Osteoblast (primary cell): ENCODE data around the gene KCTD19. TPM values are rescaled to one million over a fixed set of nuclear protein-coding genes. Genes with fewer than 3 reads are reported as not detected.
A peak's percentile ranks its signal among the peaks of the same experiment; 100 is the strongest.

Experiments
- DNase-seq: peaks from one replicate; pipeline ENCODE4 v3.0.0; 2011; ENCODE audit warnings: low spot score, mixed read lengths; ENCODE audit not compliant: insufficient read length; ENCODE audit errors: missing footprints
- H2AFZ ChIP-seq: 2 replicates; pipeline ENCODE4 v1.6.0; 2011; ENCODE audit warnings: mild to moderate bottlenecking, low read length
- H3K27ac ChIP-seq: 2 replicates; pipeline ENCODE4 v1.5.1; 2011; ENCODE audit warnings: mild to moderate bottlenecking, low read depth, low read length, moderate library complexity
- H3K27me3 ChIP-seq: 2 replicates; pipeline ENCODE4 v1.6.0; 2012; ENCODE audit warnings: mild to moderate bottlenecking, control low read depth, inconsistent platforms, low read length, moderate library complexity; ENCODE audit not compliant: insufficient read depth
- H3K36me3 ChIP-seq: 2 replicates; pipeline ENCODE4 v1.5.1; 2011; ENCODE audit warnings: mild to moderate bottlenecking, low read length, control low read depth, moderate library complexity; ENCODE audit not compliant: insufficient read depth
- H3K4me1 ChIP-seq: 2 replicates; pipeline ENCODE4 v1.5.1; 2011; ENCODE audit warnings: mild to moderate bottlenecking, low read length, control low read depth, moderate library complexity; ENCODE audit not compliant: insufficient read depth
- H3K4me2 ChIP-seq: 2 replicates; pipeline ENCODE4 v1.6.0; 2011; ENCODE audit warnings: mild to moderate bottlenecking, low read length; ENCODE audit not compliant: insufficient read depth
- H3K4me3 ChIP-seq: fragments of 200-600 bp; sonication (generic); 3 replicates; pipeline ENCODE4 v1.5.1; 2012; ENCODE audit warnings: mild to moderate bottlenecking, low read length, inconsistent platforms; ENCODE audit not compliant: insufficient read depth
- H3K79me2 ChIP-seq: 2 replicates; pipeline ENCODE4 v1.6.0; 2012; ENCODE audit warnings: mild to moderate bottlenecking, low read length, control low read depth, inconsistent platforms; ENCODE audit not compliant: insufficient read depth
- H3K9me3 ChIP-seq: 2 replicates; pipeline ENCODE4 v1.5.1; 2011; ENCODE audit warnings: low read depth, low read length, control low read depth
- H4K20me1 ChIP-seq: 2 replicates; pipeline ENCODE4 v1.6.0; 2012; ENCODE audit warnings: mild to moderate bottlenecking, low read length, control low read depth; ENCODE audit not compliant: insufficient read depth
- CTCF ChIP-seq: IDR thresholded peaks from 2 replicates; pipeline ENCODE4 v1.5.1; 2011; ENCODE audit warnings: mild to moderate bottlenecking, low read depth, low read length, moderate library complexity; ENCODE audit errors: extremely low read depth
- total RNA-seq: library from RNA; depleted of rRNA; stranded (reverse); fragments of >200 nt; gene quantifications from 2 replicates; pipeline ENCODE4 v1.2.3, GENCODE V29; 2012

KCTD19 gene
- total RNA-seq, 1 donor, result not detected

- H3K4me2 ChIP-seq, result no peak overlapping the region
- no peak overlapping the region for H3K4me3 ChIP-seq
- no peaks in the 10 kb centered on the region for H3K4me1 ChIP-seq
- H3K27me3 ChIP-seq, result peaks cover 4% of the 10 kb centered on the region
- H3K79me2 ChIP-seq, result no peaks in the 10 kb centered on the region
- H3K36me3 ChIP-seq, result no peaks in the 10 kb centered on the region
- no peaks in the 10 kb centered on the region for H4K20me1 ChIP-seq
- no peak overlapping the region for H2AFZ ChIP-seq
- DNase-seq, result no peak
- TF ChIP-seq CTCF, result no peak
- H3K9me3 ChIP-seq, result no peaks in the 10 kb centered on the region
- H3K27ac ChIP-seq, result no peak overlapping the region
Measured at GRCh38 chr16:67345401-67345800, 18.9 kb upstream of the KCTD19 start.

DNA sequence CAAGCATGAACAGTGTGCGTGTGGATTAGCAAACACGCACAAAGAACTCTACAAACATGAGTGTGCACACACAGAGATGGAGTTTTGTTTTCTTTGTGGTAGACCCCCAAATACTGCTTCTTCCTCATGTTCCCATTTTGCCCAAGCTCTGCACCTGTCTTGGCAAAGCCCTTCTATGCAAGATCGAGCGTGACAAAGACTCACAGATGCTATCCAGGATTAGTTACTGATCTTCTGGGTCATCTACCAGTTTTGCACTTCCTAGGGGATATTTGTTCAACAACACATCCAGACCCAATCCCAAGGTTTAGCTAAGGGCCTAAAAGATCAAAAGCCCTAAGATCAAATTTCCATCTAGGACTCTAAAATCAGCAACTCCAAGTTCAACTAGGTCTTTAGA, 16.1 kb upstream of the KCTD19 start:
- H3K36me3 ChIP-seq, result no peaks in the 10 kb centered on the region

GRCh38 chr16:67341250-67341649, 14.7 kb upstream of the KCTD19 start:
- Histone ChIP-seq H3K27ac (no peak overlapping the region), H3K36me3 (no peaks in the 10 kb centered on the region), H3K9me3 (no peaks in the 10 kb centered on the region), H2AFZ (no peak overlapping the region), H3K4me2 (no peak overlapping the region), H3K4me1 (no peaks in the 10 kb centered on the region), H3K27me3 (no peaks in the 10 kb centered on the region), H3K79me2 (no peaks in the 10 kb centered on the region), H4K20me1 (no peaks in the 10 kb centered on the region), H3K4me3 (no peak overlapping the region)
- TF ChIP-seq CTCF, result no peak
- no peak for DNase-seq

More for the DNA sequence above, 16.1 kb upstream of the KCTD19 start:
- H3K27me3 ChIP-seq, result peaks cover 2% of the 10 kb centered on the region
- H3K4me2 ChIP-seq, result no peak overlapping the region
- TF ChIP-seq CTCF, result no peak
- no peaks in the 10 kb centered on the region for H3K9me3 ChIP-seq
- no peaks in the 10 kb centered on the region for H4K20me1 ChIP-seq
- H3K27ac ChIP-seq, result no peak overlapping the region
- no peak for DNase-seq
- H2AFZ ChIP-seq, result no peak overlapping the region
- no peaks in the 10 kb centered on the region for H3K4me1 ChIP-seq
- no peaks in the 10 kb centered on the region for H3K79me2 ChIP-seq
- no peak overlapping the region for H3K4me3 ChIP-seq

DNA sequence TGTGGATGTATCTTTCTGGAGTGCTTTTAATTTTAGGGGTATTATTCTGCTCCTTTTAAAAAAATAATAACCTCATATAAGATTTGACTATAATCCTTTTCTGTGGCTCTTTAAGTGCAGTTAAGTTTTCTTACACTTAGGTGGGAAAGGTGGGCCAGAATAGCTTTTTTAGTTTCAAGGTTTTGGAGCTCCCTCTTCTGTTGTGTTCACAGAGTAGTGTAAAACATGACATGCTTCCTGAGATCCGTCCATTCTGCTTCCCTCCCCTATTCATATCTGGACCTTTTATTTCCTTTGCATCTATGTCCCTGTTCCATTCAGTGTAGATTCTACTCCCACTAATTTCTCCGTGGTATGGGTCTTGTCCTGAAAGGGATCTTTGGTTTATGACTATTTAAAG, 12.9 kb upstream of the KCTD19 start:
- H3K4me1 ChIP-seq, result no peaks in the 10 kb centered on the region
- H3K27me3 ChIP-seq, result no peaks in the 10 kb centered on the region
- no peaks in the 10 kb centered on the region for H3K9me3 ChIP-seq
- no peak overlapping the region for H3K27ac ChIP-seq
- no peaks in the 10 kb centered on the region for H4K20me1 ChIP-seq
- no peak for DNase-seq
- peak; percentile 36 for TF ChIP-seq CTCF
- no peaks in the 10 kb centered on the region for H3K79me2 ChIP-seq
- H3K4me3 ChIP-seq, result no peak overlapping the region
- H3K4me2 ChIP-seq, result no peak overlapping the region
- H2AFZ ChIP-seq, result no peak overlapping the region
- no peaks in the 10 kb centered on the region for H3K36me3 ChIP-seq
